GM20000 (cell line): Measurements from ENCODE around the gene HLF.

Experiments used
- DNase-seq: peaks from one replicate; pipeline ENCODE4 v3.0.0; 2012; ENCODE audit warnings: low spot score
- CTCF ChIP-seq: IDR thresholded peaks from 2 replicates; pipeline ENCODE4 v1.5.1; 2012; ENCODE audit warnings: mild to moderate bottlenecking, control low read depth; ENCODE audit errors: extremely low read depth, missing control alignments

Gene HLF

DNA sequence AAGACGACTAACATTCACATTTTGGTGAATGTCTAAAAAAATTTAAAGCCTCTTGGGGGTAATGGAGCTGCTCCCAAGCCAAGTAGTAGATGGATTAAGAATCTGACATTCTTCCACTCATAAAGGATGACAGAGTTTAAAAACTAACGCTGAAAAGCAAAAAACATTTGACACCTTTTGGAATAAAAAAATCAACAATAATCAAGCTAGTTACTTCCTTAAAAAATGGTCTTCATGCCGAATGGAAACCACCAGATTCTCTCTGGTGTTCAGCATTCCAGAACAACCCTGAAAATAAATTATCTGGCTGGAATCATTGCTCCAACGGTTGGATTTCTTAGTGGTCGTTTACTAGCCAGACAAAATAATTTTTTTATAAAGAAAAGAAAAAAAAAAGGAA is 18.0 kb downstream of the HLF start:
- no peak for DNase-seq
- no peak for TF ChIP-seq CTCF

DNA sequence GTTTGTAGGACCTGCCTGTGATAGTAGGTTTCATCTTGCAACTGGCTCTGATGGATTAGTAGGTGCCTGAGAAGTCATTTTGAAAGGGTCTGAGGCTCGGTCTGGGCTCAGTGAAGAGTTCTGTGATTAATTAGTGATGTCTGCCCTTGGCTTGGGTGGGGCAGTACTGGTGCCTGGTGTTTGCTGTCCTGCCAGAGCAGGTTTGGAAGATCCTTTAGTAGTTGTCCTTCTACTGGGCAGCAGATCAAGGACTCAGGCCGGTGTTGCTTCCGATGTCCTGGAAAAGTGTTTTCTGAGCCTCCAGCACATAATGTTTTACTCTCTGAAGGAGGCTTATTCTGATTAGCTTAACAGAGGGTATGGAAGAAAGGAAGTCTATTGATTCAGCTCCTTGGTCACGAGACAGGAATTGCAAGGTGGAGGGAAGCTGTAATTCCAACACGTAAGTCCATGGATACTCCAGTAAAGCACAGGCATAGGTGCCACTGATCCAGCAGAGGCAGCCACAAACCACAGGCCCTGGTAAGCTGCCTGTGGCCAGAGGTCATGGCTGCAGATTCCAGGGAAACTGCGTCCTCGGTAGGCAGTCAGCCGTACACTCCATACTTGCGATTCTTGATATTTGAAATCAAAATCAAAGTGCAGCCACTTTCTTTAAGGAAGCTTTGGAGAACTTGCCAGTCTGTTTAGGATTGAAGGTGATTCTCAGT is 18.7 kb downstream of the HLF start:
- DNase-seq: no peak
- no peak for TF ChIP-seq CTCF

GRCh38 chr17:55284001-55284884 is 19.5 kb downstream of the HLF start:
- TF ChIP-seq CTCF: no peak
- no peak for DNase-seq

DNA sequence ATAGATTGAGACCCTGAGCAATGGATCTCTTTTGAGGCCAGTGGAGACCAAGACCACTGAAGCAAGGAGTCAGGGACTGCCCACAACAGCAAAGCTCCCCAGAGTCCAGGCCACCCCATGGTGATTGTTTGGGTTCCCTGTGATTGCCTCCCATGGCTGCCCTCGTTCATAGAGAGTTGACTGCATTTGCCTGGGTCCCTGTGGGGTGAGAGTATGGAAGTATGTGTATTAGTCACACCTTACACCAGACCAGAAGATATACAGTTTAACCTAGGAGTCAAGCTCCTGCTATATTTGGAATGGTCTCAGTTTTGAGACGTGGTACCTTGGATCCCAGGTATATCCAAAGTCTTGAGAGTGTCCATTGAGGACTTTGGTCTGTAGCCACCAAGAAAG is 20.2 kb downstream of the HLF start:
- DNase-seq: no peak
- no peak for TF ChIP-seq CTCF

DNA sequence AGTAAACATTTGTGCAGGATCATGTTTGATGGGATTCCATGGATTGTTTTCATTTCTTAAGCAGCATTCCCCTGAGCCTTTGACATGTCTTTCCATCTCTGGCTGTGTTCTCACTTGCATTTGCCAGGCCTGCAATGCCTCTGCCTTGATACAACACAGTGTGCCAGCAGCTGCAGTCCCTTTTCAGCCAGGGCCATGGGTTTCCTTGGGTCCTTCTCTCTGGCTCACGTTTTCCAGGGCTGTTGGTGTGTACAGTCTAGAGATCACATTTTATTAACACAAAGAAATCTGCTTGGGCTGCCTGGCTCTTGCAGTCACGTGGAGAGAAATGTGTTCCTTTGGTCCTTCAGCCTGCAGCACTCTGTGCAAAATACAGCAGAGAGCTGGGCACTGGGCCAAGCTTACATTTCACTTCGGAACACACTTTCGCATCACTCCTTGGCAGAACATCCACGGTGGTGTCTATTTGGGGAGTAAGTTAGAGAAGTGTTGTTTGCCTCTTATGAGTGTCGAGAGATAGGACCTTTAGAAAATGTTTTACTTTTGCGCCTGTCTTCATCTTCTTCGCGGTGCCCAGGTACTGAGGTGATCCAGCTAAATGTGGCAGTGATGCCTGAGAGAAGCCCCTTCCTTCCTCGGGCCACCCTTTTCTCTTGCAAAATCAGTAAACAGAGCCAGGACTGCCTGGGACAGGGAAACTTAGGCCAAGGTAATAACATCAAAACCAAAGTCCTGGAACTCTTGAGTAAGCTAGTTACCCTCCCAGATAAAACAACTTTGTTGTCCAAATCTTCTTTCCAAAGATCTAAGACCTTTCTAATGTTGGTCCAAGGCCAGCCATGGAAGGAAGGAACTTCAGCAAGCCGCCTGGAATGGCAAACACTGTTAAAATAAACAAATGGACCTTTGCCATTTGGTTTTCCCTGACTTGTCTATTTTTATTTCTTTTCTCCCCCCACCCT is 20.9 kb downstream of the HLF start:
- no peak for TF ChIP-seq CTCF
- no peak for DNase-seq

- no peak for DNase-seq
- TF ChIP-seq CTCF: no peak
Observed at GRCh38 chr17:55286681-55287589, 22.2 kb downstream of the HLF start.
